B cell (primary cell): ENCODE results near the gene KCNJ5. TPM values are rescaled to one million over a fixed set of nuclear protein-coding genes. Genes with fewer than 3 reads are reported as not detected.

Experiments used
- ATAC-seq: fragments of 200-7000 bp; cut with Tn5 transposase; one replicate; pipeline ENCODE4 v1.10.0; 2021; ENCODE audit warnings: low read depth, mild to moderate bottlenecking, moderate number of reproducible peaks, moderate library complexity
- CTCF ChIA-PET: fragments of 350-600 bp; sonication (Branson Sonifier 250); formaldehyde crosslinking; loops from one replicate; lab custom pipeline; 2021; ENCODE audit warnings: antibody characterized with exemption, inconsistent platforms; lab: Charles Lee
- POLR2A ChIA-PET: fragments of 350-600 bp; sonication (Branson Sonifier 250); formaldehyde crosslinking; loops from one replicate; lab custom pipeline; 2021; ENCODE audit warnings: antibody characterized with exemption; lab: Charles Lee
- DNase-seq: peaks from one replicate; pipeline ENCODE4 v3.0.0; 2013
- H2AFZ ChIP-seq: 2 replicates; pipeline ENCODE4 v1.6.1; 2012; ENCODE audit warnings: mild to moderate bottlenecking, low read depth, low read length; ENCODE audit not compliant: insufficient read depth, poor library complexity, severe bottlenecking
- H3K27ac ChIP-seq, 2 donors: 1 replicate in 1 of 2; 2 replicates in 1 of 2; pipeline ENCODE4 v1.5.1; 2012 to 2013; ENCODE audit warnings: low read length in 2 of 2, mild to moderate bottlenecking in 2 of 2, moderate library complexity in 1 of 2
- H3K27me3 ChIP-seq, 4 experiments: fragments of 200-600 bp in 1 of 4; sonication (generic) in 1 of 4; replicated peaks in 1 of 4; 1 replicate in 2 of 4; 2 replicates in 2 of 4; pipeline versions ENCODE4 v1.6.1 to v1.7.0; 2013 to 2016; ENCODE audit warnings: low read length in 3 of 4, mild to moderate bottlenecking in 2 of 4, mixed read lengths in 1 of 4, moderate library complexity in 1 of 4; ENCODE audit not compliant: insufficient read depth in 4 of 4, control insufficient read depth in 3 of 4; ENCODE audit errors: control extremely low read depth in 1 of 4
- H3K36me3 ChIP-seq, 2 experiments: replicated peaks in 1 of 2; 1 replicate in 1 of 2; 2 replicates in 1 of 2; pipeline versions ENCODE4 v1.6.1 to v1.7.1; 2013; ENCODE audit warnings: low read length in 1 of 2; ENCODE audit not compliant: insufficient read depth in 2 of 2, control insufficient read depth in 1 of 2; ENCODE audit errors: control extremely low read depth in 1 of 2, extremely low read depth in 1 of 2
- H3K4me1 ChIP-seq, 2 donors: fragments of 200-600 bp in 1 of 2; sonication (generic) in 1 of 2; 1 replicate in 1 of 2; 2 replicates in 1 of 2; pipeline versions ENCODE4 v1.5.1 to v1.6.1; 2013 to 2017; ENCODE audit warnings: low read length in 2 of 2; ENCODE audit not compliant: control insufficient read depth in 2 of 2, insufficient read depth in 2 of 2
- H3K4me2 ChIP-seq: replicated peaks from 2 replicates; pipeline ENCODE3; 2012; ENCODE audit warnings: mild to moderate bottlenecking, low read depth, low read length; ENCODE audit not compliant: poor library complexity, severe bottlenecking
- H3K4me3 ChIP-seq, 5 experiments: fragments of 200-600 bp in 1 of 5; sonication (generic) in 1 of 5; 1 replicate in 3 of 5; 2 replicates in 2 of 5; pipeline versions ENCODE4 v1.5.1 to v1.7.0; 2011 to 2016; ENCODE audit warnings: low read length in 4 of 5, mild to moderate bottlenecking in 4 of 5, low read depth in 2 of 5, control low read depth in 1 of 5, moderate library complexity in 1 of 5; ENCODE audit not compliant: insufficient read depth in 1 of 5; ENCODE audit errors: control extremely low read depth in 1 of 5, extremely low read depth in 1 of 5
- H3K79me2 ChIP-seq: fragments of 200-600 bp; sonication (generic); one replicate; pipeline ENCODE4 v1.6.0; 2016; ENCODE audit warnings: low read length; ENCODE audit not compliant: control insufficient read depth, insufficient read depth
- H3K9ac ChIP-seq: fragments of 200-600 bp; sonication (generic); 2 replicates; pipeline ENCODE4 v1.6.1; 2017; ENCODE audit warnings: mild to moderate bottlenecking, low read length, moderate library complexity
- H3K9me3 ChIP-seq, 3 donors: one replicate each; pipeline versions ENCODE4 v1.6.1 to v1.7.1; 2013; ENCODE audit warnings: low read length in 2 of 3; ENCODE audit not compliant: control insufficient read depth in 2 of 3, insufficient read depth in 1 of 3; ENCODE audit errors: control extremely low read depth in 1 of 3
- H4K20me1 ChIP-seq: 2 replicates; pipeline ENCODE4 v1.6.0; 2012; ENCODE audit warnings: mild to moderate bottlenecking, low read length; ENCODE audit not compliant: insufficient read depth, control insufficient read depth, poor library complexity, severe bottlenecking
- H3K27ac Mint-ChIP-seq: one replicate; pipeline ENCODE4 v1.8.0; 2021; ENCODE audit warnings: mixed read lengths
- H3K27me3 Mint-ChIP-seq: one replicate; pipeline ENCODE4 v1.8.0; 2021; ENCODE audit warnings: mixed read lengths
- H3K4me1 Mint-ChIP-seq: one replicate; pipeline ENCODE4 v1.8.0; 2021; ENCODE audit warnings: mixed read lengths
- H3K4me3 Mint-ChIP-seq: one replicate; pipeline ENCODE4 v1.8.0; 2021; ENCODE audit warnings: mixed read lengths
- H3K9me3 Mint-ChIP-seq: one replicate; pipeline ENCODE4 v1.8.0; 2022; ENCODE audit warnings: mixed read lengths; ENCODE audit not compliant: insufficient read depth
- EZH2 ChIP-seq: IDR thresholded peaks from 2 replicates; pipeline ENCODE4 v1.6.1; 2012; ENCODE audit warnings: borderline replicate concordance, low read depth, mild to moderate bottlenecking, moderate library complexity, low read length; ENCODE audit not compliant: insufficient read depth, poor library complexity, severe bottlenecking
- WGBS: methylation state at CpG from one replicate; pipeline ENCODE4 v1.1.5; 2013; ENCODE audit warnings: missing lambda C conversion rate; ENCODE audit not compliant: insufficient coverage; 5-methylcytosine and 5-hydroxymethylcytosine counted together
- intact Hi-C: fragments of 100-400 bp; cut with micrococcal nuclease; formaldehyde crosslinking; loops from one replicate; pipeline ENCODE4 v1.10.0; 2022
- polyA plus RNA-seq: library from polyadenylated mRNA; depleted of rRNA; stranded (reverse); fragments of >200 nt; gene quantifications from 2 replicates; pipeline ENCODE4 v1.2.3, GENCODE V29; 2012
- total RNA-seq, 2 donors: library from RNA; stranded (reverse); fragments of 120-200 nt in 1 of 2; gene quantifications; 1 replicate in 1 of 2; 2 replicates in 1 of 2; pipeline versions ENCODE4 v1.2.3 to v1.2.4, GENCODE V29; 2013 to 2022
- TF ChIP-seq, protein P1 (sequence below): fragments of 200-600 bp; IDR thresholded peaks from one replicate; pipeline ENCODE4 v1.8.0; 2022; ENCODE audit warnings: antibody characterized with exemption, mild to moderate bottlenecking

KCNJ5 gene
- total and polyA plus RNA-seq, 2 donors (not counting 1 experiment from before 2014, with no cell fraction given) = 0.01 TPM; not detected in 1

DNA sequence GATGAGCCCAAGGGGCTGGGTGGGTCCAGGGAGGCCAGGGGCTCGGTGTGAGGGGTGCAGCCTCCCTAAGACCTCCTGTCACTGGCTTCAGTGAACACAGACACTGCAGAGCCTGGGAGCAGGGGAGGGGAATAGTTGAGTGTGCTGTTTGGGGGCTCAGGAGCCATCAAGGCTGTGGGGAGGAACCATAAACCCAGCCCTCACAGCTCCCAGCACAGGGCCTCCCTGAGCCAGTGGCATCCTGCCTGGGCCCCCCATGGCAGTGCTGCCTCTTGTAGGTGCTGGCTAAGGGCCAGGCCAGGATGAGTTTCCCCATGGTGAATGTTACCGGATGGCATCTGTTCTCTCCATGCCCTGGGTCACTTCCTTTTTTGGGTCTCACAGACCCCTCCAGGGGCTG lies 25.5 kb downstream of the KCNJ5 start:
- Histone ChIP-seq H3K9me3 (peaks cover 0 to 6% (median 0%) of the 10 kb centered on the region in 3 donors), H3K36me3 (no peaks in the 10 kb centered on the region), H3K4me1 (peaks cover 0 to 4% of the 10 kb centered on the region in 2 donors), H3K4me3 (no peak overlapping the region), H4K20me1 (no peaks in the 10 kb centered on the region), H2AFZ (no peak overlapping the region), H3K4me2 (no peak overlapping the region), H3K79me2 (no peaks in the 10 kb centered on the region), H3K27me3 (peaks cover 0 to 21% (median 0%) of the 10 kb centered on the region in 4 experiments), H3K9ac (no peak overlapping the region), H3K27ac (no peak overlapping the region)
- TF ChIP-seq EZH2 = no peak
- TF ChIP-seq, protein P1, sequence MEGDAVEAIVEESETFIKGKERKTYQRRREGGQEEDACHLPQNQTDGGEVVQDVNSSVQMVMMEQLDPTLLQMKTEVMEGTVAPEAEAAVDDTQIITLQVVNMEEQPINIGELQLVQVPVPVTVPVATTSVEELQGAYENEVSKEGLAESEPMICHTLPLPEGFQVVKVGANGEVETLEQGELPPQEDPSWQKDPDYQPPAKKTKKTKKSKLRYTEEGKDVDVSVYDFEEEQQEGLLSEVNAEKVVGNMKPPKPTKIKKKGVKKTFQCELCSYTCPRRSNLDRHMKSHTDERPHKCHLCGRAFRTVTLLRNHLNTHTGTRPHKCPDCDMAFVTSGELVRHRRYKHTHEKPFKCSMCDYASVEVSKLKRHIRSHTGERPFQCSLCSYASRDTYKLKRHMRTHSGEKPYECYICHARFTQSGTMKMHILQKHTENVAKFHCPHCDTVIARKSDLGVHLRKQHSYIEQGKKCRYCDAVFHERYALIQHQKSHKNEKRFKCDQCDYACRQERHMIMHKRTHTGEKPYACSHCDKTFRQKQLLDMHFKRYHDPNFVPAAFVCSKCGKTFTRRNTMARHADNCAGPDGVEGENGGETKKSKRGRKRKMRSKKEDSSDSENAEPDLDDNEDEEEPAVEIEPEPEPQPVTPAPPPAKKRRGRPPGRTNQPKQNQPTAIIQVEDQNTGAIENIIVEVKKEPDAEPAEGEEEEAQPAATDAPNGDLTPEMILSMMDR = no peak
- ChIA-PET POLR2A (no interaction called here), CTCF (interaction anchor here (1.0 kb wide), 1 partner anchor 31 kb away, joined by 3 read pairs; no protein-coding TSS in a partner anchor)
- Mint-ChIP-seq H3K27me3 (peaks cover 45% of the 10 kb centered on the region), H3K27ac (no peak overlapping the region), H3K4me3 (no peak overlapping the region), H3K9me3 (no peaks in the 10 kb centered on the region), H3K4me1 (peaks cover 5% of the 10 kb centered on the region)
- ATAC-seq (no peak), DNase-seq (no peak)
- intact Hi-C loops = no loop called here
- 55% methylated on average over 1 of the region's 2 CpGs for WGBS

DNA sequence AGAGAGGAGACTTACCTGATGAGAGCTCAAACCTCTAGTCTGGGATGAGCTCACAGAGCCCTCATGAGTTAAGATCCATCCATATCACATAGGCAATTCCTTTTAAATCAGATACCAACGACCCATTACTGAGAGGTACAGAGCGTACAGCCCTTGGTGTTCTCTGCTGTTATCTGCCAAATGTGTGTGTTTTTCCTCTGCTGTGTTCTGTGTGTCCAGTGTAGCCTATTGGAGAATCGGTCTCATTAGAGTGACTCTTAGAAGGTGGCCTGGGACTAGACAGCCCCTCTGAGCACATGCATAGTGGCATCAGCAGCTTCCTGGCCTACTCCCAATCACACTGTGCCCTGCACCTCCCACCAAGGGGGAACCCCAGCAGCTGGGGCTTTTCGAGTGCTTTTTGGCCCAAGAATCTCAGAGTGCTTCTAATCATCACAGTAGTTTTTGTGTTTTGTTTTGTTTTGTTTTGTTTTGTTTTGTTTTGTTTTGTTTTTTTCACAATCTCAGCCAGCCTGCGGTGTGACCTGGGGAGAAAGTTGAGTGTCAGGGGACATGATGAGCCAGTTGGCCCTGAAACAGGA lies 26.1 kb downstream of the KCNJ5 start:
- CTCF ChIA-PET = interaction anchor here (1.0 to 3.8 kb wide), 2 partner anchors 10 to 31 kb away, joined by 3 to 13 read pairs; no protein-coding TSS in a partner anchor
- H2AFZ ChIP-seq = no peak overlapping the region
- no peak overlapping the region for H3K27ac Mint-ChIP-seq
- H3K27ac ChIP-seq = no peak overlapping the region
- H3K4me3 ChIP-seq = no peak overlapping the region
- peaks cover 5% of the 10 kb centered on the region for H3K4me1 Mint-ChIP-seq
- DNase-seq = no peak
- H3K9me3 ChIP-seq = peaks cover 0 to under 1% (median 0%) of the 10 kb centered on the region in 3 donors
- POLR2A ChIA-PET = interaction anchor here (0.7 kb wide), 1 partner anchor 198 kb away, joined by 3 read pairs; no protein-coding TSS in a partner anchor
- intact Hi-C loops = no loop called here
- peaks cover 41% of the 10 kb centered on the region for H3K27me3 Mint-ChIP-seq
- peaks cover 0 to 21% (median 0%) of the 10 kb centered on the region in 4 experiments for H3K27me3 ChIP-seq
- H3K4me1 ChIP-seq = peaks cover 0 to 4% of the 10 kb centered on the region in 2 donors
- no peak for ATAC-seq
- no peak overlapping the region for H3K4me2 ChIP-seq
- WGBS = 47% methylated on average over 3 of the region's 5 CpGs
- no peak for TF ChIP-seq EZH2
- TF ChIP-seq, protein P1 = no peak
- no peaks in the 10 kb centered on the region for H4K20me1 ChIP-seq
- H3K9ac ChIP-seq = no peak overlapping the region
- H3K79me2 ChIP-seq = no peaks in the 10 kb centered on the region
- no peak overlapping the region for H3K4me3 Mint-ChIP-seq
- H3K9me3 Mint-ChIP-seq = no peaks in the 10 kb centered on the region
- no peaks in the 10 kb centered on the region for H3K36me3 ChIP-seq
